ENCODE data around the gene PABPN1L. TPM values are rescaled to one million over a fixed set of nuclear protein-coding genes. Genes with fewer than 3 reads are reported as not detected.

PABPN1L gene
- total and polyA plus RNA-seq, 2 of the 8 experiments (the other 6 are each of a cell fraction or from before 2014, with no cell fraction given): not detected

DNA sequence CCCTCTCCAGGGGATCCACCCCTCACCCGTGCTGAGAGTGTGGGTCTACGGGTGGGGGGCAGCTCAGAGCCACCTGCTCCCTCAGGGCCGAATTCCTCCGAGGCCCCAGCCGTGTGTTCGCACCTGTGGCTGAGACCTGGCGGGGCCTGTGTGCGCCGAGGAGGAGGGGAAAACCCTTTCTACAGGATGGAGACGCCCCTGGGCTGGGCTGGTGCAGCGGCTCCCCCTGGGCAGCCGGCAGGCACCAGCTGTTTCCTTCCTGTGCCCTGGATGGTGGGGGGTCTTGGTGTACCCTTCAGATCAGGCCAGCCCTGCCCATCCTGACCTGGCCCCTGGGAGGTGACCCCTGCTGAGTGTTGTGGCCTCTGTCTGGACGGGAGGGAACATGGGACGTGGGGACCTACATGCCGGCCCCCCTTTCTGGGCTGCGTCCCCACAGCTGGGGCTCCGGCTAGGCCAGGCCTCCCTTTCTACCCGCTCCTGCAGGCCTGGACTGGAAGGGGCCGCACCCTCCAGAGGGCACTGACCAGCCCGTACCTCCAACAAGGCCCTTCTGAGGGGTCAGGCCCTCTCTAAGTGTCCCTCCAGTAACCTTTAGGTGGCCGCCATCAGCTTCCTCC, 28.3 kb upstream of the PABPN1L start:
- Histone ChIP-seq H3K23me2 (ENCODE audit: low read depth, low read length) (no peaks in the 10 kb centered on the region), H3K4me1 (replicated peaks in 1 of 4; ENCODE audit: control insufficient read depth in 3 of 4, insufficient read depth in 4 of 4, low read length in 3 of 4) (no peaks in the 10 kb centered on the region), H3K56ac (replicated peaks; ENCODE audit: insufficient read length, low read depth, low read length) (no peak overlapping the region), H2BK15ac (ENCODE audit: low read length) (no peak overlapping the region), H3K4me2 (ENCODE audit: insufficient read depth in 1 of 2, low read depth in 2 of 2, low read length in 2 of 2) (no peak overlapping the region), H2BK5ac (ENCODE audit: low read depth, low read length) (no peak overlapping the region), H3K18ac (ENCODE audit: extremely low read depth, low read length) (no peak overlapping the region), H4K8ac (ENCODE audit: extremely low read depth, insufficient read depth, low read length) (no peak overlapping the region), H3K27me3 (replicated peaks in 1 of 4; ENCODE audit: control insufficient read depth in 3 of 4, extremely low read depth in 1 of 4, insufficient read depth in 3 of 4, low read length in 3 of 4) (no peaks in the 10 kb centered on the region), H3K79me2 (ENCODE audit: control insufficient read depth in 1 of 2, insufficient read depth in 2 of 2, low read length in 2 of 2) (no peaks in the 10 kb centered on the region), H4K5ac (ENCODE audit: insufficient read length, low read depth, low read length) (no peak overlapping the region), H2BK120ac (replicated peaks; ENCODE audit: low read depth, low read length) (no peak overlapping the region), H3K9me3 (ENCODE audit: insufficient read depth in 2 of 2, low read depth in 1 of 2, low read length in 1 of 2) (no peaks in the 10 kb centered on the region), H3K23ac (ENCODE audit: insufficient read length) (no peak overlapping the region), H3K27ac (ENCODE audit: low read depth, low read length) (no peak overlapping the region), H3K9ac (replicated peaks in 1 of 4; ENCODE audit: extremely low read depth in 1 of 4, low read depth in 3 of 4, low read length in 3 of 4) (no peak overlapping the region), H2AFZ (ENCODE audit: low read length) (no peak overlapping the region), H3K36me3 (ENCODE audit: control insufficient read depth in 2 of 4, insufficient read depth in 4 of 4, low read length in 3 of 4) (no peaks in the 10 kb centered on the region), H4K91ac (replicated peaks; ENCODE audit: insufficient read length, low read length) (no peak overlapping the region), H3K14ac (ENCODE audit: insufficient read length) (no peak overlapping the region), H3K4me3 (ENCODE audit: extremely low read depth in 1 of 4, insufficient read depth in 2 of 4, low read depth in 3 of 4, low read length in 4 of 4) (no peak overlapping the region), H3K4ac (replicated peaks; ENCODE audit: insufficient read length, low read depth, low read length) (no peak overlapping the region), H2BK20ac (ENCODE audit: low read length) (no peak overlapping the region), H4K20me1 (replicated peaks in 1 of 2; ENCODE audit: control insufficient read depth in 1 of 2, insufficient read depth in 2 of 2, low read length in 2 of 2) (no peaks in the 10 kb centered on the region), H3K79me1 (ENCODE audit: low read depth, low read length) (no peaks in the 10 kb centered on the region), H2BK12ac (ENCODE audit: low read depth, low read length) (no peak overlapping the region), H2AK5ac (ENCODE audit: low read depth, low read length) (no peak overlapping the region)
- WGBS, 2 experiments (ENCODE audit: extremely low coverage in 1 of 2, insufficient coverage in 1 of 2, insufficient read length in 1 of 2, insufficient replicate concordance in 2 of 2, low coverage in 1 of 2, low lambda C conversion rate in 2 of 2, missing lambda C conversion rate in 1 of 2): 86% methylated on average over 17 of the region's 21 CpGs; no CpG with 5 or more reads in 1 of the 2 experiments
- CTCF ChIA-PET (ENCODE audit: partially characterized antibody): interaction anchor here (0.7 to 1.4 kb wide), 2 partner anchors 37 to 51 kb away, joined by 3 to 4 read pairs; partner anchors contain the start of genes GALNS and TRAPPC2L
- FAIRE-seq: no peak
- DNase-seq (ENCODE audit: low read depth in 1 of 2, low spot score in 2 of 2): no peak
- POLR2A ChIA-PET (ENCODE audit: partially characterized antibody): no interaction called here
- TF ChIP-seq NANOG (IDR thresholded peaks at IDR 0.05; ENCODE audit: insufficient read depth, low read depth, low read length, poor library complexity, severe bottlenecking): no peak
- no peak for TF ChIP-seq SP4 (IDR thresholded peaks at IDR 0.05; ENCODE audit: low read length)
- no peak for TF ChIP-seq TCF12 (IDR thresholded peaks at IDR 0.05; ENCODE audit: low read depth, low read length)
- TF ChIP-seq TBP (IDR thresholded peaks at IDR 0.05; ENCODE audit: low read depth, low read length): no peak
- no peak for TF ChIP-seq KDM1A (IDR thresholded peaks at IDR 0.05; ENCODE audit: borderline replicate concordance, low read length)
- no peak for TF ChIP-seq GTF2F1 (IDR thresholded peaks at IDR 0.05; ENCODE audit: borderline replicate concordance, low read depth, low read length)
- TF ChIP-seq PHF8 (conservative IDR thresholded peaks at IDR 0.05; ENCODE audit: low read depth, low read length): no peak
- TF ChIP-seq EZH2 (IDR thresholded peaks at IDR 0.05; ENCODE audit: low read depth, low read length, severe bottlenecking): no peak
- no peak for TF ChIP-seq CEBPB (IDR thresholded peaks at IDR 0.05; ENCODE audit: low read depth, low read length)
- no peak for TF ChIP-seq TAF7 (optimal IDR thresholded peaks at IDR 0.05; ENCODE audit: borderline replicate concordance, low read depth, low read length)
- TF ChIP-seq EP300 (IDR thresholded peaks at IDR 0.05; ENCODE audit: borderline replicate concordance in 1 of 2, low read depth in 2 of 2, low read length in 2 of 2): no peak
- TF ChIP-seq ZNF274 (IDR thresholded peaks at IDR 0.05; ENCODE audit: borderline replicate concordance, extremely low read depth, low read length): no peak
- no peak for TF ChIP-seq SP1 (IDR thresholded peaks at IDR 0.05; ENCODE audit: low read depth, low read length)
- no peak for TF ChIP-seq CREB1 (IDR thresholded peaks at IDR 0.05)

Data from H1 (cell line).